Kidney (tissue), 14 donors: ENCODE measurements around the gene GNB1L. TPM values are rescaled to one million over a fixed set of nuclear protein-coding genes. Genes with fewer than 3 reads are reported as not detected.

ENCODE experiments used
- DNase-seq, 5 donors: peaks; one replicate each; pipeline ENCODE4 v3.0.0-alpha.2; 2013 to 2020
- FAIRE-seq: peaks from 2 replicates; lab custom pipeline; 2012; peaks lifted over from hg19 to GRCh38; lab: Jason Lieb, UNC
- H3K27ac ChIP-seq, 2 donors: one replicate each; pipeline ENCODE4 v1.7.0; 2013; ENCODE audit warnings: low read depth in 2 of 2, low read length in 2 of 2, inconsistent platforms in 1 of 2
- H3K27me3 ChIP-seq: one replicate; pipeline ENCODE4 v1.7.1; 2013; ENCODE audit warnings: low read length, inconsistent platforms; ENCODE audit not compliant: control insufficient read depth, insufficient read depth
- H3K36me3 ChIP-seq, 3 donors: one replicate each; pipeline versions ENCODE4 v1.7.0 to v1.7.1; 2013; ENCODE audit warnings: low read length in 3 of 3, control low read depth in 1 of 3, inconsistent platforms in 1 of 3; ENCODE audit not compliant: insufficient read depth in 3 of 3, control insufficient read depth in 2 of 3
- H3K4me1 ChIP-seq, 3 donors: one replicate each; pipeline versions ENCODE4 v1.7.0 to v1.7.1; 2013; ENCODE audit warnings: low read length in 3 of 3, inconsistent platforms in 1 of 3, low read depth in 1 of 3; ENCODE audit not compliant: control insufficient read depth in 2 of 3, insufficient read depth in 2 of 3
- H3K4me3 ChIP-seq, 3 donors: one replicate each; pipeline versions ENCODE4 v1.7.0 to v1.8.1; 2013; ENCODE audit warnings: low read length in 3 of 3, control low read depth in 1 of 3, inconsistent platforms in 1 of 3
- H3K9ac ChIP-seq, 3 donors: one replicate each; pipeline versions ENCODE4 v1.7.0 to v1.7.1; 2013; ENCODE audit warnings: low read length in 3 of 3, control low read depth in 1 of 3, inconsistent platforms in 1 of 3
- H3K9me3 ChIP-seq, 3 donors: one replicate each; pipeline versions ENCODE4 v1.7.0 to v1.7.1; 2013; ENCODE audit warnings: low read length in 3 of 3, control low read depth in 1 of 3, inconsistent platforms in 1 of 3; ENCODE audit not compliant: control insufficient read depth in 2 of 3, insufficient read depth in 1 of 3
- intact Hi-C: fragments of 100-400 bp; cut with DNase I; formaldehyde crosslinking; loops from one replicate; pipeline ENCODE4 v1.11.1; 2022
- polyA plus RNA-seq: library from polyadenylated mRNA; stranded (reverse); fragments of 350-450 nt; fragmentation: Illumina TruSeq; extraction: RNeasy Lipid Tissue Mini Kit (QIAGEN cat#74804); gene quantifications from one replicate; pipeline ENCODE4 v1.2.3, GENCODE V29; 2014; ENCODE audit warnings: low read depth, low replicate concordance; ENCODE audit not compliant: insufficient read depth
- total RNA-seq: library from RNA; stranded (reverse); fragmentation: NEBNext Ultra II Directional; extraction: Animal tissue kit (Norgen Biotek cat#: 25700); gene quantifications from one replicate; pipeline ENCODE4 v1.2.1, GENCODE V29; 2021
- TF ChIP-seq, protein P1 (sequence below): IDR thresholded peaks from 3 replicates; pipeline ENCODE4 v1.5.1; 2012; ENCODE audit warnings: mild to moderate bottlenecking, moderate library complexity, borderline replicate concordance; ENCODE audit not compliant: insufficient read depth; ENCODE audit errors: extremely low read depth
- donor health status: control.
- donor health status: control.
- donor health status: control.
- donor health status: control.
- donor health status: control.
- donor health status: DM: yes; HTN: yes; CAD: no.
- donor health status: Normal renal cell carcinoma (clear cell type).

The GNB1L gene
- total and polyA plus RNA-seq, 2 donors from 2014 or later = 4.0 to 4.4 TPM

DNA sequence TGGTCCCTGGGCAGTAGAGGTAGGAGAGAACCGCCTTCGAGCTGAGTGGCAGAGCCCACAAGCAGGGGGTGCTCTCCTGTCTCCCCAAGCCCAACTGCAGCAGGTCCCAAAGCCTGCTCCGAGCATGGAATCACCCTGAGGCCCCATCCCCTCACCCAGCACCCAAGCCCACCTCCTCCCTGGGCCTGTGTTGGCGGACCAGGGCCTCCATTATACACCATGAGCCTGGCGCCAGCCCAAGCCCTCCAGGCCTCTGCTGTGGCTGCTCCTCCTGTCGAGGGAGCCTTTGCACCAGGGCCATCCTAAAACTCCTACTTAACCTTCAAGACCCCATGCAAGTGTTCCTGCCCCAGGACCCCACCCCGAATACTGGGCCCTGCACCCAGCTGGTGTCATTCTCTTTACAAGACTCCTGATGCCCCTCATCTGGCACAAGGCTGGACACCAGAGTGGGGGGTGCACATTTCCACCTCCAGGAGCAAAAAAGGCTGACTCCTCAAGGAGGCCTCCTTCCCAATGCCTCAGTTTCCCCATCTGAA, 114.7 kb downstream of the GNB1L start:
- Histone ChIP-seq H3K4me1 (no peaks in the 10 kb centered on the region), H3K4me3 (no peak overlapping the region), H3K27ac (no peak overlapping the region), H3K36me3 (no peaks in the 10 kb centered on the region), H3K9me3 (no peaks in the 10 kb centered on the region), H3K9ac (no peak overlapping the region), H3K27me3 (no peaks in the 10 kb centered on the region)
- TF ChIP-seq, protein P1, sequence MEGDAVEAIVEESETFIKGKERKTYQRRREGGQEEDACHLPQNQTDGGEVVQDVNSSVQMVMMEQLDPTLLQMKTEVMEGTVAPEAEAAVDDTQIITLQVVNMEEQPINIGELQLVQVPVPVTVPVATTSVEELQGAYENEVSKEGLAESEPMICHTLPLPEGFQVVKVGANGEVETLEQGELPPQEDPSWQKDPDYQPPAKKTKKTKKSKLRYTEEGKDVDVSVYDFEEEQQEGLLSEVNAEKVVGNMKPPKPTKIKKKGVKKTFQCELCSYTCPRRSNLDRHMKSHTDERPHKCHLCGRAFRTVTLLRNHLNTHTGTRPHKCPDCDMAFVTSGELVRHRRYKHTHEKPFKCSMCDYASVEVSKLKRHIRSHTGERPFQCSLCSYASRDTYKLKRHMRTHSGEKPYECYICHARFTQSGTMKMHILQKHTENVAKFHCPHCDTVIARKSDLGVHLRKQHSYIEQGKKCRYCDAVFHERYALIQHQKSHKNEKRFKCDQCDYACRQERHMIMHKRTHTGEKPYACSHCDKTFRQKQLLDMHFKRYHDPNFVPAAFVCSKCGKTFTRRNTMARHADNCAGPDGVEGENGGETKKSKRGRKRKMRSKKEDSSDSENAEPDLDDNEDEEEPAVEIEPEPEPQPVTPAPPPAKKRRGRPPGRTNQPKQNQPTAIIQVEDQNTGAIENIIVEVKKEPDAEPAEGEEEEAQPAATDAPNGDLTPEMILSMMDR = no peak
- DNase-seq (no peak), FAIRE-seq (no peak)
- intact Hi-C loops = no loop called here

DNA sequence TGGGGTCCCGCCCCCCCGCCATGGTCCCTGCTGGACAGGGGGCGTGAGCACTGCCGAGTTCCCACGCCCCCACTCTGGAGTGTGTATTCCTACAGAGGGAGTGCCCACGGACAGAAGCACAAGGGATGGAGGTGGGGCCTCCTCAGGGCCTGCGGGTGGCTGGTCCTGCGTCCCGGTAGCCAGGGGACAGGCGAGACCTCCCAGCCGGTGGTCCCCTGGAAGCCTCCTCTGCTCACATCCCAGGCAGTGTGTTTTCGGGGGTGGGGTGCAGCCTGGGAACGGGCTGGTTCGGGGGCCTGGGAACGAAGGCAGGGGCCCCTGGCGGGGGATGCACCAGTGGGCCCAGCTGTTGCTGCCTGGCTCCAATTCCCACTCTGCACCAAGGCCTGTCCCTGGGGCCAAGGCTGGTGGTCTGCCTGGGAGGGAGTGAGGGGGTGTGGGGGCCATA, 115.2 kb downstream of the GNB1L start:
- Histone ChIP-seq H3K9me3 (no peaks in the 10 kb centered on the region), H3K36me3 (no peaks in the 10 kb centered on the region), H3K27me3 (no peaks in the 10 kb centered on the region), H3K4me1 (no peaks in the 10 kb centered on the region), H3K27ac (no peak overlapping the region), H3K9ac (no peak overlapping the region), H3K4me3 (no peak overlapping the region)
- TF ChIP-seq, protein P1 = no peak
- intact Hi-C loops = no loop called here
- no peak for FAIRE-seq
- DNase-seq = no peak

DNA sequence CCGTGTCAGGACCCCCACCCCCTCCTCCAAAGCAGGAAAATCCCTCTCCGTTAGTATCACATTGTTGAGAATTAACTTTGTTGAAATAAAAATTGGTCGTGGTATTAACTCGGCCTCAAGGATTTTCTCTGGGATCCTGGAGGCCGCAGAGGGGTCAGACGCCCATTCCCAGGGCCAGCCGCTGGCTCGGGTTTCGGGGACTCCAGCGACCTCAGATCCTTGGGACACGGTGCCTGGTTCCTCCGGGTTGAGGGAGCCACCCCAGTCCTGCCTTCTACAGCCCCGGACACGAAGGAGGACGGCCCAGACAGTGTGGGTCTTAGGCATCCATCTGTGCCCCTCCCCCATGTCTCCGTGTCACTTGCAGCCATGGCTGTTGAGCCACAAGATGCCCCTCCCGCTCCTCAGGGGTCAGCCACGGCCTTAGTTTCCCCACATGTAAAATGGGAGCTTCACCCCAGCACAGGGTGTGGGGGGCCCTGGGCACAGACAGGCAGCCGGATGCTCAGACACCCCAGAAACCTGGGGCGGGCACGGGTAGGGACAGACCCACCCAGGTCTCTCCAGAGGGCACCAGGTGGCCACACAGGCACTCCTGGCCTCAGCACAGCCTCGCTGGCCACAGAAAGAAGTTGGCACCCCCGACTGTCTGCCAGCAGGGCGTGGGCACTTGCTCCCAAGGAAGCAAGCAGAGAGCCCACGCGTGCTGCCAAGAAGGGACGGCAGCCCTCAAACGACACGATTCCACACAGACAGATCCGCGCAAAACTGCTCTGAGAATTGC, 115.8 kb downstream of the GNB1L start:
- intact Hi-C loops = no loop called here
- no peak overlapping the region for H3K27ac ChIP-seq
- no peak overlapping the region for H3K9ac ChIP-seq
- H3K4me3 ChIP-seq = no peak overlapping the region
- H3K36me3 ChIP-seq = no peaks in the 10 kb centered on the region
- TF ChIP-seq, protein P1 = no peak
- DNase-seq (no peak), FAIRE-seq (no peak)
- H3K27me3 ChIP-seq = no peaks in the 10 kb centered on the region
- no peaks in the 10 kb centered on the region for H3K9me3 ChIP-seq
- H3K4me1 ChIP-seq = no peaks in the 10 kb centered on the region
